Body of pancreas (tissue), 4 donors: Measurements from ENCODE around the gene PARP8. TPM values are rescaled to one million over a fixed set of nuclear protein-coding genes. Genes with fewer than 3 reads are reported as not detected.

Experiments used
- ATAC-seq: fragments of 150-250 bp; one replicate; pipeline ENCODE4 v1.9.1; 2016
- DNase-seq, 4 donors: peaks; one replicate each; pipeline ENCODE4 v3.0.0-alpha.2; 2019
- H3K27ac ChIP-seq, 4 donors: fragments of 200-600 bp; sonication (generic); 1 replicate in 3 of 4; 2 replicates in 1 of 4; pipeline versions ENCODE4 v1.5.1 to v1.6.1; 2016 to 2019; ENCODE audit warnings: mild to moderate bottlenecking in 1 of 4, mixed read lengths in 1 of 4, moderate library complexity in 1 of 4
- H3K27me3 ChIP-seq, 2 donors: fragments of 200-600 bp; sonication (generic); one replicate each; pipeline ENCODE4 v1.6.0; 2016; ENCODE audit warnings: mild to moderate bottlenecking in 1 of 2
- H3K36me3 ChIP-seq, 2 donors: fragments of 200-600 bp; sonication (generic); replicated peaks in 1 of 2; 2 replicates each; pipeline ENCODE4 v1.5.1; 2016; ENCODE audit warnings: low read depth in 2 of 2; ENCODE audit not compliant: insufficient read depth in 1 of 2
- H3K4me1 ChIP-seq: fragments of 200-600 bp; sonication (generic); one replicate; pipeline ENCODE4 v1.6.0; 2016
- H3K4me3 ChIP-seq, 2 donors: fragments of 200-600 bp; sonication (generic); 1 replicate in 1 of 2; 2 replicates in 1 of 2; pipeline ENCODE4 v1.5.1; 2016 to 2019
- H3K9me3 ChIP-seq, 3 donors: fragments of 200-600 bp; sonication (generic); 1 replicate in 2 of 3; 2 replicates in 1 of 3; pipeline ENCODE4 v1.5.1; 2016
- POLR2A ChIP-seq, 3 donors: fragments of 450-650 bp; IDR thresholded peaks; one replicate each; pipeline ENCODE4 v1.6.1; 2016; ENCODE audit warnings: antibody characterized with exemption in 3 of 3, mild to moderate bottlenecking in 2 of 3
- WGBS, 2 donors: methylation state at CpG; one replicate each; pipeline ENCODE4 v1.1.5; 2017; 5-methylcytosine and 5-hydroxymethylcytosine counted together
- intact Hi-C: fragments of 100-400 bp; cut with DNase I; formaldehyde crosslinking; loops from one replicate; pipeline ENCODE4 v1.15.1; 2023
- total RNA-seq, 2 donors: library from RNA; depleted of rRNA; stranded (reverse); fragments of >200 nt; gene quantifications; one replicate each; pipeline ENCODE4 v1.1.0, GENCODE V29; 2016
- TF ChIP-seq, protein P1 (sequence below), 7 experiments: fragments of 450-650 bp in 4 of 7; fragments of 200-600 bp in 3 of 7; sonication (generic) in 3 of 7; IDR thresholded peaks; one replicate each; pipeline ENCODE4 v1.5.1; 2016 to 2019; ENCODE audit warnings: antibody characterized with exemption in 7 of 7

The PARP8 gene
- total RNA-seq, 2 donors from 2014 or later = 13.5 to 17.9 TPM

GRCh38 chr5:50824109-50824508, 157.7 kb downstream of the PARP8 start:
- 87 to 90% methylated on average over 2 of the region's 2 CpGs for WGBS, 2 donors
- Histone ChIP-seq H3K4me3 (no peak overlapping the region), H3K36me3 (peaks cover 4 to 6% of the 10 kb centered on the region in 2 donors), H3K4me1 (no peaks in the 10 kb centered on the region), H3K27ac (no peak overlapping the region), H3K9me3 (no peaks in the 10 kb centered on the region), H3K27me3 (no peaks in the 10 kb centered on the region)
- DNase-seq (no peak), ATAC-seq (no peak)
- intact Hi-C loops = no loop called here
- no peak for TF ChIP-seq POLR2A (IDR thresholded peaks at IDR 0.05)
- TF ChIP-seq, protein P1, sequence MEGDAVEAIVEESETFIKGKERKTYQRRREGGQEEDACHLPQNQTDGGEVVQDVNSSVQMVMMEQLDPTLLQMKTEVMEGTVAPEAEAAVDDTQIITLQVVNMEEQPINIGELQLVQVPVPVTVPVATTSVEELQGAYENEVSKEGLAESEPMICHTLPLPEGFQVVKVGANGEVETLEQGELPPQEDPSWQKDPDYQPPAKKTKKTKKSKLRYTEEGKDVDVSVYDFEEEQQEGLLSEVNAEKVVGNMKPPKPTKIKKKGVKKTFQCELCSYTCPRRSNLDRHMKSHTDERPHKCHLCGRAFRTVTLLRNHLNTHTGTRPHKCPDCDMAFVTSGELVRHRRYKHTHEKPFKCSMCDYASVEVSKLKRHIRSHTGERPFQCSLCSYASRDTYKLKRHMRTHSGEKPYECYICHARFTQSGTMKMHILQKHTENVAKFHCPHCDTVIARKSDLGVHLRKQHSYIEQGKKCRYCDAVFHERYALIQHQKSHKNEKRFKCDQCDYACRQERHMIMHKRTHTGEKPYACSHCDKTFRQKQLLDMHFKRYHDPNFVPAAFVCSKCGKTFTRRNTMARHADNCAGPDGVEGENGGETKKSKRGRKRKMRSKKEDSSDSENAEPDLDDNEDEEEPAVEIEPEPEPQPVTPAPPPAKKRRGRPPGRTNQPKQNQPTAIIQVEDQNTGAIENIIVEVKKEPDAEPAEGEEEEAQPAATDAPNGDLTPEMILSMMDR (IDR thresholded peaks at IDR 0.05) = no peak

- Histone ChIP-seq H3K27me3 (no peaks in the 10 kb centered on the region), H3K36me3 (peaks cover 4 to 6% of the 10 kb centered on the region in 2 donors), H3K4me1 (no peaks in the 10 kb centered on the region), H3K27ac (no peak overlapping the region), H3K9me3 (no peaks in the 10 kb centered on the region), H3K4me3 (no peak overlapping the region)
- whole genome bisulfite sequencing, 2 donors = 96 to 100% methylated on average over 1 of the region's 1 CpG
- TF ChIP-seq POLR2A (IDR thresholded peaks at IDR 0.05) = no peak
- TF ChIP-seq, protein P1 (IDR thresholded peaks at IDR 0.05) = no peak
- ATAC-seq = no peak
- intact Hi-C loops = no loop called here
- no peak for DNase-seq
Observed at GRCh38 chr5:50827516-50828247, 161.2 kb downstream of the PARP8 start.

- WGBS, 2 donors = 95 to 100% methylated on average over 1 of the region's 1 CpG
- Histone ChIP-seq H3K4me3 (no peak overlapping the region), H3K27ac (no peak overlapping the region), H3K27me3 (no peaks in the 10 kb centered on the region), H3K4me1 (no peaks in the 10 kb centered on the region), H3K9me3 (no peaks in the 10 kb centered on the region), H3K36me3 (peaks cover 4 to 6% of the 10 kb centered on the region in 2 donors)
- intact Hi-C loops = no loop called here
- TF ChIP-seq, protein P1 (IDR thresholded peaks at IDR 0.05) = no peak
- no peak for TF ChIP-seq POLR2A (IDR thresholded peaks at IDR 0.05)
- DNase-seq (no peak), ATAC-seq (no peak)
Observed at GRCh38 chr5:50829023-50829422, 162.6 kb downstream of the PARP8 start.

GRCh38 chr5:50832657-50833284, 166.3 kb downstream of the PARP8 start:
- H3K4me1 ChIP-seq = no peaks in the 10 kb centered on the region
- H3K36me3 ChIP-seq = peaks cover 4 to 6% of the 10 kb centered on the region in 2 donors
- no peak overlapping the region for H3K4me3 ChIP-seq
- ATAC-seq (no peak), DNase-seq (no peak)
- no peak overlapping the region for H3K27ac ChIP-seq
- intact Hi-C loops = no loop called here
- WGBS, 2 donors = 82 to 88% methylated on average over 4 of the region's 4 CpGs
- TF ChIP-seq, protein P1 (IDR thresholded peaks at IDR 0.05) = no peak
- TF ChIP-seq POLR2A (IDR thresholded peaks at IDR 0.05) = no peak
- H3K27me3 ChIP-seq = no peaks in the 10 kb centered on the region
- H3K9me3 ChIP-seq = no peaks in the 10 kb centered on the region
